CD8-positive, alpha-beta memory T cell (primary cell): ENCODE measurements around the gene GDF3. TPM values are rescaled to one million over a fixed set of nuclear protein-coding genes. Genes with fewer than 3 reads are reported as not detected.

Experiments used
- CTCF ChIA-PET: fragments of 350-600 bp; sonication (Branson Sonifier 250); formaldehyde crosslinking; loops from one replicate; lab custom pipeline; 2021; ENCODE audit warnings: antibody characterized with exemption; lab: Charles Lee
- POLR2A ChIA-PET: fragments of 350-600 bp; sonication (Branson Sonifier 250); formaldehyde crosslinking; loops from one replicate; lab custom pipeline; 2021; ENCODE audit warnings: antibody characterized with exemption; lab: Charles Lee
- DNase-seq, 5 donors: peaks; one replicate each; pipeline versions ENCODE4 v3.0.0 to v3.0.0-alpha.2; 2020 to 2022; ENCODE audit warnings: mixed read lengths in 1 of 5
- H3K27ac ChIP-seq: one replicate; pipeline ENCODE4 v1.7.0; 2013; ENCODE audit warnings: low read depth, mild to moderate bottlenecking, low read length, moderate library complexity
- H3K27me3 ChIP-seq: 2 replicates; pipeline ENCODE4 v1.7.0; 2013; ENCODE audit warnings: low read length, mild to moderate bottlenecking; ENCODE audit not compliant: insufficient read depth, poor library complexity, severe bottlenecking
- H3K36me3 ChIP-seq: 2 replicates; pipeline ENCODE4 v1.7.0; 2013; ENCODE audit warnings: mild to moderate bottlenecking, low read length, moderate library complexity; ENCODE audit not compliant: insufficient read depth
- H3K4me1 ChIP-seq: 2 replicates; pipeline ENCODE4 v1.7.0; 2013; ENCODE audit warnings: mild to moderate bottlenecking, low read length, moderate library complexity; ENCODE audit not compliant: insufficient read depth
- H3K4me3 ChIP-seq: 2 replicates; pipeline ENCODE4 v1.7.0; 2013; ENCODE audit warnings: mild to moderate bottlenecking, low read length
- H3K9me3 ChIP-seq: 2 replicates; pipeline ENCODE4 v1.7.0; 2013; ENCODE audit warnings: mild to moderate bottlenecking, low read length
- H3K27ac Mint-ChIP-seq, 8 donors: one replicate each; pipeline ENCODE4 v1.8.0; 2020 to 2021; ENCODE audit warnings: mixed read lengths in 8 of 8, mild to moderate bottlenecking in 6 of 8, inconsistent platforms in 3 of 8, moderate library complexity in 3 of 8
- H3K27me3 Mint-ChIP-seq, 2 donors: one replicate each; pipeline ENCODE4 v1.8.0; 2020 to 2021; ENCODE audit warnings: mixed read lengths in 2 of 2, mild to moderate bottlenecking in 1 of 2, moderate library complexity in 1 of 2
- H3K36me3 Mint-ChIP-seq, 3 donors: one replicate each; pipeline ENCODE4 v1.8.0; 2020 to 2021; ENCODE audit warnings: mixed read lengths in 3 of 3, inconsistent platforms in 1 of 3, mild to moderate bottlenecking in 1 of 3
- H3K4me1 Mint-ChIP-seq, 3 donors: one replicate each; pipeline ENCODE4 v1.8.0; 2020 to 2021; ENCODE audit warnings: mixed read lengths in 3 of 3, inconsistent platforms in 1 of 3, mild to moderate bottlenecking in 1 of 3
- H3K4me3 Mint-ChIP-seq, 7 donors: one replicate each; pipeline ENCODE4 v1.8.0; 2020 to 2021; ENCODE audit warnings: mixed read lengths in 7 of 7, mild to moderate bottlenecking in 6 of 7, moderate library complexity in 4 of 7, inconsistent platforms in 2 of 7
- H3K9me3 Mint-ChIP-seq, 5 donors: one replicate each; pipeline ENCODE4 v1.8.0; 2020 to 2022; ENCODE audit warnings: mixed read lengths in 5 of 5, mild to moderate bottlenecking in 3 of 5, moderate library complexity in 2 of 5, inconsistent platforms in 1 of 5
- polyA plus RNA-seq: library from polyadenylated mRNA; unstranded; fragments of 300-500 nt; fragmentation: Illumina TruSeq; gene quantifications from one replicate; pipeline ENCODE4 v1.2.3, GENCODE V29; 2021
- total RNA-seq, 2 experiments: library from RNA; stranded (reverse); gene quantifications; one replicate each; pipeline ENCODE4 v1.2.3, GENCODE V29; 2021

Gene GDF3
- total and polyA plus RNA-seq, 3 experiments from 2014 or later: not detected

DNA sequence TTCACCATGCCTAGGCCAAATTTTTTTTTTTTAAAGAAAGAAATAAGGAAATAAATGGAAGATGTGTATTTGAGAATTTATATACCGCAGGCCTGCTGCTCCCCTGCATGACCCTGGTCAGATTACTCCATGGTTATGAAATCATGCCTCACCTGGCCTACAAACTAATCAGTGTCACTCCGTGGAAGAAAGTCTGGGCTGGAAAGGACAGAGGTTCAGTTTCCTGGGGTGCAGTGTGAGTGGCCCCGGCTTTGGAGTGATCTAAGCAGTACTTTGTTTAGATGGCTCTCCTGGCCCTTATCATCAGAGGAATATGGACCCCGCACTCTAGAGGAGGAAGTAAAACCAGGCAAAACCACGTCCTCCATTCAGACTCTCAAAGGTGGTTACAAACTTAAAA lies 39.5 kb downstream of the GDF3 start:
- CTCF ChIA-PET: no interaction called here
- H3K27me3 ChIP-seq: no peaks in the 10 kb centered on the region
- POLR2A ChIA-PET: no interaction called here
- H3K4me3 ChIP-seq: no peak overlapping the region
- no peaks in the 10 kb centered on the region for H3K36me3 Mint-ChIP-seq
- DNase-seq: no peak
- H3K27me3 Mint-ChIP-seq: peaks cover 0 to 19% of the 10 kb centered on the region in 2 donors
- no peak overlapping the region for H3K27ac ChIP-seq
- no peak overlapping the region for H3K4me3 Mint-ChIP-seq
- H3K4me1 Mint-ChIP-seq: no peaks in the 10 kb centered on the region
- H3K9me3 Mint-ChIP-seq: no peaks in the 10 kb centered on the region
- no peaks in the 10 kb centered on the region for H3K4me1 ChIP-seq
- H3K27ac Mint-ChIP-seq: no peak overlapping the region
- no peaks in the 10 kb centered on the region for H3K9me3 ChIP-seq
- no peaks in the 10 kb centered on the region for H3K36me3 ChIP-seq

DNA sequence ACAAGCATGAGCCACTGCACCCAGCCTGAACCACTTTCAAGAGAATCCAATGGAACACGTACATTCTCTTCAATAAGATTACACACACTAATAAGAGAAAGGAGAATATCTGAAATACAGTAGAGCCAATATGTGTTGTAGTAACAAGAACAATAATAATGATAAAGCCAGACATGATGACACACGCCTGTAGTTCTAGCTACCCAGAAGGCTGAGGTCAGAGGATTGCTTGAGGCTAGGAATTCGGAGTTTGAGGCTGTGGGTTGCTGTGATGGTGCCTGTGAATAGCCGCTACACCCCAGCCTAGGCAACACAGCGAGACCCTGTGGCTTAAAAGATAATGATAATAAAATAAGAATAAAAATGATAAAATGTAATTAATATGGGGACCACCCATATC lies 45.5 kb downstream of the GDF3 start:
- POLR2A ChIA-PET: no interaction called here
- Mint-ChIP-seq H3K4me1 (no peaks in the 10 kb centered on the region), H3K36me3 (no peaks in the 10 kb centered on the region), H3K4me3 (no peak overlapping the region), H3K27me3 (peaks cover 2 to 17% of the 10 kb centered on the region in 2 donors), H3K27ac (no peak overlapping the region), H3K9me3 (no peaks in the 10 kb centered on the region)
- Histone ChIP-seq H3K4me3 (no peak overlapping the region), H3K27ac (no peak overlapping the region), H3K9me3 (no peaks in the 10 kb centered on the region), H3K36me3 (no peaks in the 10 kb centered on the region), H3K27me3 (no peaks in the 10 kb centered on the region), H3K4me1 (no peaks in the 10 kb centered on the region)
- DNase-seq: no peak
- CTCF ChIA-PET: interaction anchor here (1.3 kb wide), 1 partner anchor 10 kb away, joined by 4 read pairs; no protein-coding TSS in a partner anchor

DNA sequence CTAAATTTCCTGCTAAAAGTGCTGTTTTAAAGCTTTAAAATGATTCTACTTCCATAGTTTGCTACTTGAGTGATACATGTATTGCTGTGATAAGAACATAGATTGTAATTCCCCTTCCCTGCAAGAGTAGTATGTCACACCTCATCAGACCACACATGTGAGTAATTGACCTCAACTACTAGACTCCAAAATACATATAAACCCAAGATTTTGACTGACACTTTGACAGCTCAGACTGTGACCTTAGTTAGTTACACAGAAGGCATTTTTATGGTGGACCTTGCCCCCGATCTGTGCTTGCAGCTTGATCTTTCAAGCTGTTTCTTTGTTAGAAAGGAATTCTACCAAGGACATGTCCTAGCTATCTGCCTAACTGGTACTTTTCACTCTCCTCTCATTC lies 48.5 kb downstream of the GDF3 start:
- Histone ChIP-seq H3K36me3 (no peaks in the 10 kb centered on the region), H3K9me3 (no peaks in the 10 kb centered on the region), H3K27ac (no peak overlapping the region), H3K4me1 (no peaks in the 10 kb centered on the region), H3K4me3 (no peak overlapping the region), H3K27me3 (no peaks in the 10 kb centered on the region)
- H3K27ac Mint-ChIP-seq: no peak overlapping the region
- no peaks in the 10 kb centered on the region for H3K36me3 Mint-ChIP-seq
- H3K4me3 Mint-ChIP-seq: no peak overlapping the region
- CTCF ChIA-PET: interaction anchor here (1.5 kb wide), 1 partner anchor 59 kb away, joined by 3 read pairs; no protein-coding TSS in a partner anchor
- H3K4me1 Mint-ChIP-seq: peaks cover 0 to 2% (median 0%) of the 10 kb centered on the region in 3 donors
- POLR2A ChIA-PET: no interaction called here
- peaks cover 2 to 3% of the 10 kb centered on the region in 2 donors for H3K27me3 Mint-ChIP-seq
- no peaks in the 10 kb centered on the region for H3K9me3 Mint-ChIP-seq
- DNase-seq: no peak

DNA sequence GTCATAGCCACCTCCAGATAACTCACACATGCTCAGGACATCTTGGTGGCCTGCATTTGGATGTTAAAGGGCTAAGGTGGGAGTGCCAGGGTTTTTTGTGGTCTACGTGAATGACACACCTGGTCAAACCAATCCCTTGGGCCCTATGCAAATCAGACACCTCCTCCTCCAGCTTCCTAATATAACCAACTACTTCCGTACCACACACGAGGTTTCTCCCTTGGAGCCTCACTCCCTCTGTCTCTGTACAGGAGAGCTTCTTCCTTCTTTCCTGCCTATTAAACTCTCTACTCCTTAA lies 49.4 kb downstream of the GDF3 start:
- CTCF ChIA-PET: interaction anchor here (1.5 kb wide), 1 partner anchor 58 kb away, joined by 3 read pairs; no protein-coding TSS in a partner anchor

DNA sequence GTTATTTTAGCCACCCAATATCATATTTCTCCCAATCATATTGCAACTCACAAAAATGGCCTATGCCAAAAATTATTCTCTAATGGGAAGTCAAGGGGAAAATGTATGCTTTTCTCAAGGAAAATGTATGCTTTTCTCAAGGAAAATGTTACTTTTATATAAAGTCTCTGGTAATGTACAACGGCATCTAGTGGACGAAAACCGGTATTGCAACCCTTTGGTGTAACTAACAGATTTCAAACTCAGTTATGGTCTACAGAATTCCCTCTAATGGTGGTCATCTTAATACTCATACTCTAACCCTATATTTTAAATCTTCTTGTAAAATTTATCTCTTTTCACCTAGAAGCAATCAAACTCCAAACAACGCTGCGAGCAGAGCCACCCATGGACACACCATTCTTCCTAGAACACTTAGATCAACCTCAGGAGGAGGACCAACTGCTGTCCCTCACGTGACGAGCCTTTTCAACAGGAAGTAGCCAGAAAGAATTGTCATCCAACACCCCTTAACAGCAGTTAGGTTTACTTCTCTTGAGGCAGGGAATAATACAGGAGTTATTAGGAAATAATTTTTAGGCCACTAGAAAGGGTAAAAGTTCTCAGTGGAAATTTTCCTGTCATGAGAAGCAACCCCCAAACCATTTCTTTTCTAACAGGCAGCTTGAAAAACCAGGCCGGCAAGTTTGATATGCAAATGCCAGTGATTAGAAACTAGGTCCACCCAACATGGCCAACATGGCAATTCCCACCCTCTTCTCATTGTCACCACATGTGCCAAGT lies 50.0 kb downstream of the GDF3 start:
- H3K27me3 ChIP-seq: no peaks in the 10 kb centered on the region
- H3K27ac Mint-ChIP-seq: no peak overlapping the region
- no peaks in the 10 kb centered on the region for H3K36me3 Mint-ChIP-seq
- CTCF ChIA-PET: interaction anchor here (1.5 kb wide), 1 partner anchor 57 kb away, joined by 3 read pairs; no protein-coding TSS in a partner anchor
- H3K4me3 Mint-ChIP-seq: no peak overlapping the region
- peaks cover 2 to 3% of the 10 kb centered on the region in 2 donors for H3K27me3 Mint-ChIP-seq
- peaks cover 7 to 9% (median 8%) of the 10 kb centered on the region in 3 donors for H3K4me1 Mint-ChIP-seq
- no peaks in the 10 kb centered on the region for H3K36me3 ChIP-seq
- H3K9me3 ChIP-seq: no peaks in the 10 kb centered on the region
- no peaks in the 10 kb centered on the region for H3K9me3 Mint-ChIP-seq
- no peak overlapping the region for H3K27ac ChIP-seq
- POLR2A ChIA-PET: no interaction called here
- H3K4me1 ChIP-seq: peaks cover 9% of the 10 kb centered on the region
- no peak overlapping the region for H3K4me3 ChIP-seq
- peak in 3 of 5 donors; percentile 17 to 49 (median 34) for DNase-seq

More for the DNA sequence above, 49.4 kb downstream of the GDF3 start:
- POLR2A ChIA-PET: no interaction called here
- H3K27me3 Mint-ChIP-seq: peaks cover 2 to 3% of the 10 kb centered on the region in 2 donors
- H3K27ac Mint-ChIP-seq: no peak overlapping the region
- no peaks in the 10 kb centered on the region for H3K36me3 Mint-ChIP-seq
- Histone ChIP-seq H3K9me3 (no peaks in the 10 kb centered on the region), H3K27me3 (no peaks in the 10 kb centered on the region), H3K27ac (no peak overlapping the region), H3K4me3 (no peak overlapping the region), H3K36me3 (no peaks in the 10 kb centered on the region), H3K4me1 (peaks cover 4% of the 10 kb centered on the region)
- DNase-seq: no peak
- no peak overlapping the region for H3K4me3 Mint-ChIP-seq
- peaks cover 1 to 4% (median 2%) of the 10 kb centered on the region in 3 donors for H3K4me1 Mint-ChIP-seq
- H3K9me3 Mint-ChIP-seq: no peaks in the 10 kb centered on the region

DNA sequence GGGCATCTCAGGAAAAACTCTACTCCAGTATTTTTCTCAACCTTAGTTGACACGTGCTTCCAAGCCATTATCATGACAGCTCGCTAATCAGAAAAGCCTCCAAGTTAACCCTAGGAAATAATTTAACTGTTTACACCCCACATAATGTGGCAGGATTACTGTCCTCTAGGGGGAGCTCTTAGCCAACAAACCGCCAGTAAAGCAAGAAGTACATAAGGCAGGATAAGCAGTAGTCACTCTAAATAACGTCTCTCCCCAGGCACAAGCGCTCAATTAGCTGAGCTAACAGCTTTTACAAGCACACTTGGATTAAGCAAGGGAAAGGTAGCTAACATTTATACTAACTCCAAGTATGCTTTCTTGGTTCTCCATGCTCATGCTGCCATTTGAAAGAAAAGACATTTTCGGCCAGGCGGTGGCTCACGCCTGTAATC lies 52.7 kb downstream of the GDF3 start:
- Mint-ChIP-seq H3K4me3 (peak overlapping the region in 1 of 7 donors; percentile 37), H3K4me1 (peaks cover 24 to 27% (median 24%) of the 10 kb centered on the region in 3 donors), H3K36me3 (no peaks in the 10 kb centered on the region), H3K9me3 (no peaks in the 10 kb centered on the region), H3K27ac (no peak overlapping the region), H3K27me3 (peaks cover 4 to 7% of the 10 kb centered on the region in 2 donors)
- H3K27me3 ChIP-seq: no peaks in the 10 kb centered on the region
- CTCF ChIA-PET: interaction anchor here (1.1 to 2.2 kb wide), 3 partner anchors 8 to 423 kb away, joined by 3 to 6 read pairs (median 4); no protein-coding TSS in a partner anchor
- POLR2A ChIA-PET: no interaction called here
- H3K9me3 ChIP-seq: no peaks in the 10 kb centered on the region
- H3K4me1 ChIP-seq: peaks cover 16% of the 10 kb centered on the region
- H3K4me3 ChIP-seq: no peak overlapping the region
- no peaks in the 10 kb centered on the region for H3K36me3 ChIP-seq
- no peak for DNase-seq
- no peak overlapping the region for H3K27ac ChIP-seq

DNA sequence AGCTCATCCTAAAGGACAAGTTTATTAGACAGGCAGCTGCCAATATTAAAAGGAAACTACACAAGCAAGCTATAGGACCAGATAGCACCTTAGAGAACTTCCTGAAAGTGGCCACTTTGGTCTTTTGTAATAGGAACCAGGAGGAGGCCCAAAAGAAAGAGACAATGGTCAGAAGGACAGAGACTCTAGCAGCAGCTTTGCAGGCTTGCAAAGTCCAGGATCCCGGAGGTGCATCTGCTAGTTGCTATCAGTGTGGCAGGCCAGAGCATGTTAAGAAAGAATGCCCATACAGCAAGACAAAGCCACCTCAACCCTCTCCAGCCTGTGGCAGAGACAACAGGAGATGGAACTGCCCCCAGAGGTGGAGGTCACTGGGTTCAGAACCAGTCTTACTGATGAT lies 53.3 kb downstream of the GDF3 start:
- Histone ChIP-seq H3K27me3 (no peaks in the 10 kb centered on the region), H3K9me3 (no peaks in the 10 kb centered on the region), H3K4me1 (peaks cover 16% of the 10 kb centered on the region), H3K27ac (no peak overlapping the region), H3K36me3 (no peaks in the 10 kb centered on the region), H3K4me3 (no peak overlapping the region)
- ChIA-PET CTCF (interaction anchor here (1.1 to 2.2 kb wide), 3 partner anchors 9 to 422 kb away, joined by 3 to 6 read pairs (median 4); no protein-coding TSS in a partner anchor), POLR2A (no interaction called here)
- H3K36me3 Mint-ChIP-seq: no peaks in the 10 kb centered on the region
- H3K27ac Mint-ChIP-seq: peak overlapping the region in 2 of 8 donors; percentile 42 to 44
- DNase-seq: no peak
- H3K9me3 Mint-ChIP-seq: no peaks in the 10 kb centered on the region
- no peak overlapping the region for H3K4me3 Mint-ChIP-seq
- peaks cover 24 to 27% (median 24%) of the 10 kb centered on the region in 3 donors for H3K4me1 Mint-ChIP-seq
- peaks cover 4 to 12% of the 10 kb centered on the region in 2 donors for H3K27me3 Mint-ChIP-seq
